ENCODE results near the gene TAGLN2. TPM values are rescaled to one million over a fixed set of nuclear protein-coding genes. Genes with fewer than 3 reads are reported as not detected.

Gene TAGLN2
- total RNA-seq, 1 donor from 2014 or later: 435 TPM

- Histone ChIP-seq H3K9me3 (no peaks in the 10 kb centered on the region), H3K36me3 (no peaks in the 10 kb centered on the region), H3K4me3 (no peak overlapping the region), H3K27me3 (no peaks in the 10 kb centered on the region), H3K4me1 (no peaks in the 10 kb centered on the region), H3K27ac (no peak overlapping the region)
- intact Hi-C loops (cut with DNase I): no loop called here
- ATAC-seq (no peak), DNase-seq (no peak)
- TF ChIP-seq CTCF (IDR thresholded peaks at IDR 0.05): no peak
Measured at GRCh38 chr1:159884296-159884695, 41.0 kb downstream of the TAGLN2 start.

- intact Hi-C loops (cut with DNase I): no loop called here
- no peaks in the 10 kb centered on the region for H3K36me3 ChIP-seq
- ATAC-seq: no peak
Measured at GRCh38 chr1:159883134-159883533, 42.2 kb downstream of the TAGLN2 start.

GRCh38 chr1:159882527-159882862 lies 42.8 kb downstream of the TAGLN2 start:
- Histone ChIP-seq H3K27ac (no peak overlapping the region), H3K9me3 (no peaks in the 10 kb centered on the region), H3K4me3 (no peak overlapping the region), H3K36me3 (no peaks in the 10 kb centered on the region), H3K27me3 (no peaks in the 10 kb centered on the region), H3K4me1 (no peaks in the 10 kb centered on the region)
- intact Hi-C loops (cut with DNase I): no loop called here
- ATAC-seq (no peak), DNase-seq (no peak)
- TF ChIP-seq CTCF (IDR thresholded peaks at IDR 0.05): no peak

More at GRCh38 chr1:159883134-159883533, 42.2 kb downstream of the TAGLN2 start:
- no peak overlapping the region for H3K27ac ChIP-seq
- DNase-seq: no peak
- no peak for TF ChIP-seq CTCF (IDR thresholded peaks at IDR 0.05)
- no peak overlapping the region for H3K4me3 ChIP-seq
- no peaks in the 10 kb centered on the region for H3K27me3 ChIP-seq
- no peaks in the 10 kb centered on the region for H3K4me1 ChIP-seq
- H3K9me3 ChIP-seq: no peaks in the 10 kb centered on the region

GRCh38 chr1:159881622-159882526 lies 43.4 kb downstream of the TAGLN2 start:
- no peaks in the 10 kb centered on the region for H3K4me1 ChIP-seq
- H3K4me3 ChIP-seq: no peak overlapping the region
- H3K27me3 ChIP-seq: no peaks in the 10 kb centered on the region
- TF ChIP-seq CTCF (IDR thresholded peaks at IDR 0.05): no peak
- intact Hi-C loops (cut with DNase I): no loop called here
- H3K27ac ChIP-seq: no peak overlapping the region
- H3K9me3 ChIP-seq: no peaks in the 10 kb centered on the region
- ATAC-seq (peak; percentile 44), DNase-seq (no peak)
- no peaks in the 10 kb centered on the region for H3K36me3 ChIP-seq

- Histone ChIP-seq H3K4me1 (no peaks in the 10 kb centered on the region), H3K27ac (no peak overlapping the region), H3K9me3 (no peaks in the 10 kb centered on the region), H3K36me3 (no peaks in the 10 kb centered on the region), H3K27me3 (no peaks in the 10 kb centered on the region), H3K4me3 (no peak overlapping the region)
- no peak for TF ChIP-seq CTCF (IDR thresholded peaks at IDR 0.05)
- DNase-seq (no peak), ATAC-seq (no peak)
- intact Hi-C loops (cut with DNase I): no loop called here
Measured at GRCh38 chr1:159880430-159880829, 44.9 kb downstream of the TAGLN2 start.
